ENCODE data around the gene PSMD3. TPM values are rescaled to one million over a fixed set of nuclear protein-coding genes. Genes with fewer than 3 reads are reported as not detected.

PSMD3 gene
- total and polyA plus RNA-seq, 9 of the 15 experiments (the other 6 are each of a cell fraction or from before 2014, with no cell fraction given), result 2.0 to 251 (median 135) TPM

DNA sequence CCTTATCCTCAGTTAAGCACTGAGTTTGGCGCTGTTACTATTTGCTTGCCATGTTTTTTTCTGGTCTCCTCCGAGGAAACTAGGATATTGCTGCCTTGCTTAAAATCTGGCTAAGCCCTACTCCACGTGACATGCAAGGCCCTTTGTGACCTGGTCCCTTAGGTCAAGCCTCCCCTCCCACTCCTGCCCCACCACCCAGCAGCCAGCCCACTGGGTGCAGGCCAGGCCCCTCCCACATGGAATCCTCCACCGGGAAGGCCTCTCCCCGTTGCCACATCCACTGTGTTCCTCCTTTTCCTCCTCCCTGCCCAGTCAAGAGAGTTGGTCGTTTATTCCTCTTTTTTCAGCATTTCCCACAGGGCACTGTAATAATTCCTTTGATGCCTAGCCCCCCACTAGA lies 16.2 kb downstream of the PSMD3 start:
- TF ChIP-seq RFX5 (IDR thresholded peaks at IDR 0.05; ENCODE audit: low read depth, low read length), result no peak
- TF ChIP-seq ID3 (CRISPR knock-in tag; IDR thresholded peaks at IDR 0.05), result no peak
- no peak for TF ChIP-seq ID3 (tag; IDR thresholded peaks at IDR 0.05)
- TF ChIP-seq HNRNPL (IDR thresholded peaks at IDR 0.05; ENCODE audit: low read depth, low read length), result no peak
- TF ChIP-seq RERE (CRISPR knock-in tag; IDR thresholded peaks at IDR 0.05; ENCODE audit: borderline replicate concordance), result no peak
- no peak for TF ChIP-seq TGIF2 (CRISPR knock-in tag; IDR thresholded peaks at IDR 0.05)
- TF ChIP-seq, protein P1, sequence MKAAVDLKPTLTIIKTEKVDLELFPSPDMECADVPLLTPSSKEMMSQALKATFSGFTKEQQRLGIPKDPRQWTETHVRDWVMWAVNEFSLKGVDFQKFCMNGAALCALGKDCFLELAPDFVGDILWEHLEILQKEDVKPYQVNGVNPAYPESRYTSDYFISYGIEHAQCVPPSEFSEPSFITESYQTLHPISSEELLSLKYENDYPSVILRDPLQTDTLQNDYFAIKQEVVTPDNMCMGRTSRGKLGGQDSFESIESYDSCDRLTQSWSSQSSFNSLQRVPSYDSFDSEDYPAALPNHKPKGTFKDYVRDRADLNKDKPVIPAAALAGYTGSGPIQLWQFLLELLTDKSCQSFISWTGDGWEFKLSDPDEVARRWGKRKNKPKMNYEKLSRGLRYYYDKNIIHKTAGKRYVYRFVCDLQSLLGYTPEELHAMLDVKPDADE (conservative IDR thresholded peaks at IDR 0.05; ENCODE audit: control insufficient read depth, low read depth, low read length), result no peak
- TF ChIP-seq ETV6 (IDR thresholded peaks at IDR 0.05; ENCODE audit: borderline replicate concordance in 1 of 2, low read depth in 2 of 2, low read length in 1 of 2), result no peak
- no peak for TF ChIP-seq ETV6 (CRISPR knock-in tag; IDR thresholded peaks at IDR 0.05; ENCODE audit: borderline replicate concordance)
- TF ChIP-seq ZNF3 (CRISPR knock-in tag; IDR thresholded peaks at IDR 0.05), result no peak
- TF ChIP-seq SNRNP70 (optimal IDR thresholded peaks at IDR 0.05; ENCODE audit: low read depth, low read length), result no peak
- no peaks in the 10 kb centered on the region for H3K27me3 ChIP-seq (ENCODE audit: control insufficient read depth in 2 of 2, insufficient read depth in 2 of 2, low read length in 2 of 2)
- intact Hi-C loops (cut with micrococcal nuclease) (no loop called here), in situ Hi-C loops (cut with MboI) (no loop called here)
- no peak overlapping the region for H3K4me3 ChIP-seq
- peak overlapping the region in 1 of 2 experiments; percentile 45; a peak in 1 of 4 replicates for H3K9ac ChIP-seq (ENCODE audit: insufficient read depth in 1 of 2, low read depth in 2 of 2, low read length in 2 of 2)
- ChIA-PET CTCF (ENCODE audit: low intra/inter-chr PET ratio) (no interaction called here), POLR2A (interaction anchor here (0.9 to 1.6 kb wide), 3 partner anchors 8 to 16 kb away, joined by 4 to 7 read pairs (median 5); partner anchors contain the start of gene PSMD3)
- ATAC-seq (no peak), DNase-seq (ENCODE audit: extremely low read depth in 1 of 4, low spot score in 3 of 4) (peak in 2 of 4 experiments; percentile 52 to 53), FAIRE-seq (no peak)
- no peaks in the 10 kb centered on the region for H3K9me1 ChIP-seq (ENCODE audit: control insufficient read depth, insufficient read depth, low read length)
- BruUV-seq (replicated peaks), result no TSS peak
- H4K20me1 ChIP-seq (replicated peaks; ENCODE audit: control insufficient read depth, insufficient read depth, low read length), result no peaks in the 10 kb centered on the region
- no peaks in the 10 kb centered on the region for H3K79me2 ChIP-seq (ENCODE audit: control insufficient read depth, insufficient read depth, low read length)
- H3K9me3 ChIP-seq (replicated peaks; ENCODE audit: control insufficient read depth, insufficient read depth, low read depth, low read length), result no peaks in the 10 kb centered on the region
- H3K36me3 ChIP-seq (ENCODE audit: control insufficient read depth, insufficient read depth, low read length), result peaks cover 65% of the 10 kb centered on the region
- no peak overlapping the region for H3K27ac ChIP-seq (ENCODE audit: extremely low read depth, low read depth, low read length)
- 64% methylated on average over 6 of the region's 6 CpGs for WGBS (ENCODE audit: insufficient coverage, low coverage, missing lambda C conversion rate)
- H3K4me2 ChIP-seq (ENCODE audit: insufficient read depth, low read length), result no peak overlapping the region
- H3K4me1 ChIP-seq (replicated peaks in 1 of 2; ENCODE audit: control insufficient read depth in 2 of 2, insufficient read depth in 2 of 2, low read length in 2 of 2), result peaks cover 0 to 3% of the 10 kb centered on the region in 2 experiments; a peak in 1 of 5 replicates
- no peak overlapping the region for H2AFZ ChIP-seq (ENCODE audit: low read depth, low read length)

All from K562 (cell line).